Measurements from ENCODE around the gene HCRTR2. TPM values are rescaled to one million over a fixed set of nuclear protein-coding genes. Genes with fewer than 3 reads are reported as not detected.
A peak's percentile ranks its signal among the peaks of the same experiment; 100 is the strongest.

HCRTR2 gene
- total and polyA plus RNA-seq, 8 donors, result 0.09 to 0.13 (median 0.10) TPM; not detected in 5

GRCh38 chr6:55175078-55176049, 1.0 kb downstream of the HCRTR2 start:
- peaks cover 11 to 40% of the 10 kb centered on the region in 2 donors for H3K27me3 ChIP-seq
- H3K9me3 ChIP-seq, result no peaks in the 10 kb centered on the region
- no peaks in the 10 kb centered on the region for H3K36me3 ChIP-seq
- DNase-seq (peak in 1 of 4 donors; percentile 36), ATAC-seq (no peak)
- intact Hi-C loops (cut with DNase I), result no loop called here
- no peak for TF ChIP-seq CTCF (IDR thresholded peaks at IDR 0.05)
- no peaks in the 10 kb centered on the region for H3K4me1 ChIP-seq
- no peak overlapping the region for H3K4me3 ChIP-seq
- no peak overlapping the region for H3K27ac ChIP-seq

GRCh38 chr6:55176958-55177357, 2.6 kb downstream of the HCRTR2 start:
- intact Hi-C loops (cut with DNase I), result no loop called here
- TF ChIP-seq CTCF (IDR thresholded peaks at IDR 0.05), result no peak
- Histone ChIP-seq H3K4me1 (no peaks in the 10 kb centered on the region), H3K27ac (no peak overlapping the region), H3K36me3 (no peaks in the 10 kb centered on the region), H3K4me3 (no peak overlapping the region), H3K9me3 (no peaks in the 10 kb centered on the region), H3K27me3 (peaks cover 11 to 40% of the 10 kb centered on the region in 2 donors)
- DNase-seq (peak in 2 of 4 donors; percentile 11 to 16), ATAC-seq (no peak)

- Histone ChIP-seq H3K27ac (no peak overlapping the region), H3K9me3 (no peaks in the 10 kb centered on the region), H3K4me1 (no peaks in the 10 kb centered on the region), H3K4me3 (no peak overlapping the region), H3K36me3 (no peaks in the 10 kb centered on the region), H3K27me3 (peaks cover 5 to 14% of the 10 kb centered on the region in 2 donors)
- no peak for ATAC-seq
- no peak for TF ChIP-seq CTCF (IDR thresholded peaks at IDR 0.05)
- intact Hi-C loops (cut with DNase I), result no loop called here
- no peak for DNase-seq
Observed at GRCh38 chr6:55180258-55180657, 5.9 kb downstream of the HCRTR2 start.

DNA sequence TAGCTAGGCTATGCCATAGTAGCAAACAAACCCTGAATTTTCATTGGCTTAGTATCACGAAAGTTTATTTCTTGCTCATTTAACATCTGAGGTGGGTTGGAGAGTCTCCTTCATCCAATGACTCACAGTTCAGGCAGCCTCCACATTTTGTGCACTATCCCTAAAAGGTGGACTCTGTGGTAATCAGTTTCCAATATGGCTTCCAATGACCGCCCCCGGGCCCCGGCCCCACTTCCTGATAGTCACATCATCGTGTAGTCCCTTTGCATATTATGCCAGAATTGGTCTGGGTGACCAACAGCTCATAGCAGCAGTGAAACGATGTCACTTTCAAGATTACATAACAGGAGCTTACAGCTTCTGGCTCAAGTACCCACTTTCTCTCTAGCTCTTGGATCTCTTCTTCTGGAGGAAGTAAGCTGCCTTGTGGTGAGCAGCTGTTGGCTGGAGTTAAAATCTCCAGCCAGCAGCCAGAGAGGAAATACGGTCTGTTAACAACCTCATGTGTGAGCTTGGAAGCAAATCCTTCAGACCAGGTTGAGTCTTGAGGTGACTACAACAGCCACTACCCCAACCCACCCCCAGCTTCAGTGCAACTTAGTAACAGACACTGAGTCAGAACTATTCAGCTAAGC, 7.8 kb downstream of the HCRTR2 start:
- H3K4me1 ChIP-seq, result no peaks in the 10 kb centered on the region
- no peak for DNase-seq
- ATAC-seq, result no peak
- TF ChIP-seq CTCF (IDR thresholded peaks at IDR 0.05), result no peak
- H3K4me3 ChIP-seq, result no peak overlapping the region
- intact Hi-C loops (cut with DNase I), result no loop called here
- H3K27me3 ChIP-seq, result no peaks in the 10 kb centered on the region
- no peaks in the 10 kb centered on the region for H3K9me3 ChIP-seq
- no peak overlapping the region for H3K27ac ChIP-seq
- no peaks in the 10 kb centered on the region for H3K36me3 ChIP-seq

All from left lung (tissue), 10 donors.